ENCODE data around the gene TMEM175.

DNA sequence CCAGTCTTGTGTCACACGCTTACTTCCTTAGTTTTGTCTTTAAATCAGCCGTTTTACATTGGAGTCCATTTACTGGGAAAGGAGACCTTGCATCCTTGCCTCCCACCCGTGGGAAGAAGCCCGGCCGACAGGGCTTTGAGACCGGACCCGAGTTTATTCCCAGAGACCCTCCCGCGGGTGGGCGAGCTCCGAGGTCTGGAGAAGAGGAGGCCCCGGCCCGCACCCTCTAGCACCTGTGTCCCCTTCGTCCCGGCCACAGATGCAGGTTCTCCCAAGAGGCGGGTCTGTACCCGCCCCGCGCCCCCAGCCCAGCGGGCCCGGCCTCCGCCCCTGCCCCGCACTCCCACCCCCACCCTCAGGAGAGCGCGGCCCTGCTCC lies 64.7 kb downstream of the TMEM175 start:
- no peak for TF ChIP-seq ZNF8 (CRISPR knock-in tag; IDR thresholded peaks at IDR 0.05)
- TF ChIP-seq ZFP3 (CRISPR knock-in tag; IDR thresholded peaks at IDR 0.05), result no peak
- TF ChIP-seq, protein P1, sequence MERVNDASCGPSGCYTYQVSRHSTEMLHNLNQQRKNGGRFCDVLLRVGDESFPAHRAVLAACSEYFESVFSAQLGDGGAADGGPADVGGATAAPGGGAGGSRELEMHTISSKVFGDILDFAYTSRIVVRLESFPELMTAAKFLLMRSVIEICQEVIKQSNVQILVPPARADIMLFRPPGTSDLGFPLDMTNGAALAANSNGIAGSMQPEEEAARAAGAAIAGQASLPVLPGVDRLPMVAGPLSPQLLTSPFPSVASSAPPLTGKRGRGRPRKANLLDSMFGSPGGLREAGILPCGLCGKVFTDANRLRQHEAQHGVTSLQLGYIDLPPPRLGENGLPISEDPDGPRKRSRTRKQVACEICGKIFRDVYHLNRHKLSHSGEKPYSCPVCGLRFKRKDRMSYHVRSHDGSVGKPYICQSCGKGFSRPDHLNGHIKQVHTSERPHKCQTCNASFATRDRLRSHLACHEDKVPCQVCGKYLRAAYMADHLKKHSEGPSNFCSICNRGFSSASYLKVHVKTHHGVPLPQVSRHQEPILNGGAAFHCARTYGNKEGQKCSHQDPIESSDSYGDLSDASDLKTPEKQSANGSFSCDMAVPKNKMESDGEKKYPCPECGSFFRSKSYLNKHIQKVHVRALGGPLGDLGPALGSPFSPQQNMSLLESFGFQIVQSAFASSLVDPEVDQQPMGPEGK (CRISPR knock-in tag; IDR thresholded peaks at IDR 0.05; ENCODE audit: borderline replicate concordance), result no peak
- TF ChIP-seq GLIS3 (CRISPR knock-in tag; IDR thresholded peaks at IDR 0.05), result no peak
- no peak for TF ChIP-seq ZFP30 (CRISPR knock-in tag; IDR thresholded peaks at IDR 0.05)
- no peak for TF ChIP-seq CREB5 (CRISPR knock-in tag; IDR thresholded peaks at IDR 0.05; ENCODE audit: low read depth)

All from SK-N-SH treated with all-trans-retinoic acid at 6 μM for 48 hours (cell line).